NCI-H748 (cell line): Measurements from ENCODE around the gene C6orf62.
A peak's percentile ranks its signal among the peaks of the same experiment; 100 is the strongest.
"Not testable (repeated sequence)": the region's sequence is repeated elsewhere in the genome, so short reads cannot be mapped to it uniquely, and the experiment has no call there.

Experiments
- DNase-seq: peaks from one replicate; lab custom pipeline; 2025; ENCODE audit not compliant: unreplicated experiment; lab: John Stamatoyannopoulos, UW

The C6orf62 gene

GRCh38 chr6:24719125-24719971 lies at the start of gene C6orf62:
TSS of gene C6orf62 (minus strand) at chr6:24719154. CDS start at chr6:24718668, 486 bp downstream.
- peak; percentile 56 for DNase-seq

- DNase-seq: no peak
These were observed 49.4 kb upstream of the C6orf62 start for GRCh38 chr6:24768361-24768760.

- peak; percentile 59 for DNase-seq
These were observed 47.9 kb upstream of the C6orf62 start for GRCh38 chr6:24766680-24767462.

- DNase-seq: not testable (repeated sequence)
These were observed 47.0 kb upstream of the C6orf62 start for GRCh38 chr6:24765968-24766367.

- DNase-seq: not testable (repeated sequence)
These were observed 46.2 kb upstream of the C6orf62 start for GRCh38 chr6:24764833-24765828.

GRCh38 chr6:24763578-24763977 lies 44.6 kb upstream of the C6orf62 start:
- peak; percentile 5 for DNase-seq

GRCh38 chr6:24761851-24762250 lies 42.9 kb upstream of the C6orf62 start:
- no peak for DNase-seq

GRCh38 chr6:24761193-24761835 lies 42.4 kb upstream of the C6orf62 start:
- peak; percentile 45 for DNase-seq

GRCh38 chr6:24760210-24760609 lies 41.3 kb upstream of the C6orf62 start:
- no peak for DNase-seq

GRCh38 chr6:24759718-24760117 lies 40.8 kb upstream of the C6orf62 start:
- no peak for DNase-seq

GRCh38 chr6:24757611-24758010 lies 38.7 kb upstream of the C6orf62 start:
- no peak for DNase-seq

- no peak for DNase-seq
These were observed 36.3 kb upstream of the C6orf62 start for GRCh38 chr6:24755279-24755678.

- DNase-seq: not testable (repeated sequence)
These were observed 35.4 kb upstream of the C6orf62 start for GRCh38 chr6:24754378-24754777.

GRCh38 chr6:24753545-24753944 lies 34.6 kb upstream of the C6orf62 start:
- DNase-seq: no peak

- no peak for DNase-seq
These were observed 34.1 kb upstream of the C6orf62 start for GRCh38 chr6:24752917-24753492.

GRCh38 chr6:24752503-24752902 lies 33.5 kb upstream of the C6orf62 start:
- no peak for DNase-seq

- not testable (repeated sequence) for DNase-seq
These were observed 31.9 kb upstream of the C6orf62 start for GRCh38 chr6:24750878-24751277.

- DNase-seq: no peak
These were observed 30.3 kb upstream of the C6orf62 start for GRCh38 chr6:24749297-24749696.

- no peak for DNase-seq
These were observed 26.0 kb upstream of the C6orf62 start for GRCh38 chr6:24744911-24745310.

- DNase-seq: no peak
These were observed 25.0 kb upstream of the C6orf62 start for GRCh38 chr6:24743944-24744335.
